AG10803 (cell line): Measurements from ENCODE around the gene ZNF532.

Source experiments
- DNase-seq: peaks from one replicate; pipeline ENCODE4 v3.0.0; 2010; ENCODE audit warnings: low read depth
- H3K4me3 ChIP-seq: 2 replicates; pipeline ENCODE4 v1.5.1; 2011; ENCODE audit warnings: mild to moderate bottlenecking, low read length, control low read depth
- TF ChIP-seq, protein P1 (sequence below): conservative IDR thresholded peaks from 2 replicates; pipeline ENCODE4 v1.5.1; 2011; ENCODE audit warnings: mild to moderate bottlenecking, low read length, control low read depth, inconsistent platforms

Gene ZNF532

DNA sequence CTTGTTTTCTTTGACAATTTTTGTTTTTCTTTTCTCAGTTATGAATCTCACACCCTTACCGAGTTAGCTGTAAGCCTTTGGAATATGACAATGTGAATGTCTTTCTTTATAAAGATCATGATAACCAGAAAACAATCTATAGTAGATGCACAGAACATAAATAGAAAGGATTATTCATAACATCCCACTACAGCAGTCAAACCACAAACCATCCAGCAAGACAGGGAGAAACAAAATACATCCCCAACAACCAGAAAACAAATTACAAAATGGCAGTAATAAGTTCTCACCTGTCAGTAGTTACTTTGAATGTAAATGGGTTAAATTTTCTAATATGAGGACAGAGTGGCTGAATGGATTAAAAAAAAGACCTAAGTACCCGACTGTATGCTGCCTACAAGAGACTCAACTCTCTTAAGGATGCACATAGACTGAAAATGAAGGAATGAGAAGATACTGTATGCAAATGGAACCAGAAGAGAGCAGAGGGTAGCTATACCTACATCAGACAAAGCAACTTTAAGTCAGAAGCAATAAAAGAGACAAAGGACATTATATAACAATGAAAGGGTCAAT lies 124.6 kb downstream of the ZNF532 start:
- TF ChIP-seq, protein P1, sequence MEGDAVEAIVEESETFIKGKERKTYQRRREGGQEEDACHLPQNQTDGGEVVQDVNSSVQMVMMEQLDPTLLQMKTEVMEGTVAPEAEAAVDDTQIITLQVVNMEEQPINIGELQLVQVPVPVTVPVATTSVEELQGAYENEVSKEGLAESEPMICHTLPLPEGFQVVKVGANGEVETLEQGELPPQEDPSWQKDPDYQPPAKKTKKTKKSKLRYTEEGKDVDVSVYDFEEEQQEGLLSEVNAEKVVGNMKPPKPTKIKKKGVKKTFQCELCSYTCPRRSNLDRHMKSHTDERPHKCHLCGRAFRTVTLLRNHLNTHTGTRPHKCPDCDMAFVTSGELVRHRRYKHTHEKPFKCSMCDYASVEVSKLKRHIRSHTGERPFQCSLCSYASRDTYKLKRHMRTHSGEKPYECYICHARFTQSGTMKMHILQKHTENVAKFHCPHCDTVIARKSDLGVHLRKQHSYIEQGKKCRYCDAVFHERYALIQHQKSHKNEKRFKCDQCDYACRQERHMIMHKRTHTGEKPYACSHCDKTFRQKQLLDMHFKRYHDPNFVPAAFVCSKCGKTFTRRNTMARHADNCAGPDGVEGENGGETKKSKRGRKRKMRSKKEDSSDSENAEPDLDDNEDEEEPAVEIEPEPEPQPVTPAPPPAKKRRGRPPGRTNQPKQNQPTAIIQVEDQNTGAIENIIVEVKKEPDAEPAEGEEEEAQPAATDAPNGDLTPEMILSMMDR, result no peak
- DNase-seq, result no peak
- H3K4me3 ChIP-seq, result no peak overlapping the region

- TF ChIP-seq, protein P1, result no peak
- no peak overlapping the region for H3K4me3 ChIP-seq
- DNase-seq, result no peak
Observed at GRCh38 chr18:58990720-58991119, 126.0 kb downstream of the ZNF532 start.

- H3K4me3 ChIP-seq, result no peak overlapping the region
- DNase-seq, result no peak
- TF ChIP-seq, protein P1, result no peak
Observed at GRCh38 chr18:58991167-58991798, 126.6 kb downstream of the ZNF532 start.

DNA sequence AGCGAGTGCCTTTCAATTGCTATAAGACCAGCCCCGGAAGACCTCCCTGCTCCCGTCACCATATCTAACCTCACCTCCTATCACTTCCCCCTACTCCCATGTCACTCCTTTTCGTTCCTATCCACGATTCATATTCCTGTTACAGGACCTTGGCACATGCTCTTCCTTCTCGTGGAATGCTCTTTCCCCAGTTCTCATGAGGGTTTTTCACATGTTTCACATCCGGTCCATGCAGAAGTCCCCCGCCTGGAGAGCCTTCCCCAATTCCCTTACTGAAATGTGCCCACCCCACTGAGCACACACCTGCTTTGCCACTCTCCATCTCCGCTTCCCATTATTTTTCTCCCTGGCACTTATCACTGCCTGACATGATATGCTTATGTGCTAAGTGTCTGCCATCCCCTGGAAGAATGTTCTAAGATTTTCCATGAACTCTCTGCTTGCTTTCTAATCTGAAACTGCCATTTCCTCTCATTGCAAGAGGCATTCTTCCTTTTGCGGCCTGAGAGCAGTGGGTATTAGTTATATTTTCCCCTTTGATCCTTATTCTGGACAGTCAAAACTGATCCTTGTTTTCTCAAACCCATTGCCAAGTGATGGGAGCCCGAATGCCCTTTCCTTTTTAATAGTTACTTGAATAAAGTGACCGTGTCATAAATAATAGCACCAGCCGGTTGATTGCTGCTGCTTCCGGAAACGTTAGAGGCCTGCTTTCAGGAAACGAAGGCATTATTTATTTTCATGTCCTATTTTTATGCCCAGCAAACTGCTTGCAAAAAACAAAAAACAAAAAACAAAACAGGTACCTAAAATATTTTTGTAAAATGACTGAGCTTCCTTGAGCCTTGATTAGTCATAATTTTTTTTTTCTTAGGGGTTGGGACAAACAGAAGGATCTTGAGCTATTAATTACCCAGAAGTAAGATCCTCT lies 127.9 kb downstream of the ZNF532 start:
- TF ChIP-seq, protein P1, result no peak
- no peak for DNase-seq
- no peak overlapping the region for H3K4me3 ChIP-seq

DNA sequence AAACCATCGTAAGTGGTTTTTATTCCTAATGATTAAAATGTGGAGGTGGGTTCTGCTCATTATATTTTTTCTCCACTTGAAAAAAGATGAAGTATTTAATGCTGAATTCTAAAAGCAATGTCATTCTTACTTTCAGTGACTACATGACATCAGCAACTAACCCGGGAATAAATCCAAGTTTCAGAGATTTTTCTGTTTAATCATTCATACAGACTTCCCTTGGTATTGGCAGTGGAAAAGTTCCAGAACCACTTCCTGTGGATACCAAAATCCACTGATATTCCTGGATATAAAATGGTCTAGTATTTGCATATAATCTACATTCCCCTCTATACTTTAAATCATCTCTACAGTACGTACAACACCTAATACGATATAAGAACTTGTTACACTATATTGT lies 128.6 kb downstream of the ZNF532 start:
- TF ChIP-seq, protein P1, result no peak
- no peak overlapping the region for H3K4me3 ChIP-seq
- DNase-seq, result peak; percentile 93

- TF ChIP-seq, protein P1, result no peak
- no peak overlapping the region for H3K4me3 ChIP-seq
- no peak for DNase-seq
Observed at GRCh38 chr18:58995663-58996062, 131.0 kb downstream of the ZNF532 start.
